ENCODE measurements around the gene GIMAP8. TPM values are rescaled to one million over a fixed set of nuclear protein-coding genes. Genes with fewer than 3 reads are reported as not detected.

Gene GIMAP8
- total RNA-seq, 2 experiments from 2014 or later, result 9.1 to 9.7 TPM

Other genes with a start within 250 kb of the GIMAP8 start
- gene LRRC61, start 127.3 kb upstream of the GIMAP8 start, total RNA-seq, result 10 to 100 TPM; 10.3 to 13.3 TPM
- gene ACTR3C, start 127.1 kb upstream of the GIMAP8 start, total RNA-seq, result 1 to 10 TPM; 3.1 to 3.4 TPM
- gene RARRES2, start 109.0 kb upstream of the GIMAP8 start, total RNA-seq, result not detected
- gene REPIN1, start 81.8 kb upstream of the GIMAP8 start, total RNA-seq, result 10 to 100 TPM; 45.7 to 49.3 TPM
- gene ZNF775, start 71.3 kb upstream of the GIMAP8 start, total RNA-seq, result 1 to 10 TPM; 4.5 to 5.2 TPM
- 10 to 100 TPM; 41.6 TPM for gene GIMAP7, start 64.2 kb downstream of the GIMAP8 start, total RNA-seq
- 100 to 1,000 TPM; 180 to 193 TPM for gene GIMAP4, start 116.8 kb downstream of the GIMAP8 start, total RNA-seq
- 10 to 100 TPM; 19.2 to 20.7 TPM for gene GIMAP6, start 181.8 kb downstream of the GIMAP8 start, total RNA-seq
- 10 to 100 TPM; 45.0 to 49.5 TPM for gene GIMAP2, start 235.1 kb downstream of the GIMAP8 start, total RNA-seq

Data from activated naive CD4-positive, alpha-beta T cell treated with anti-CD3 and anti-CD28 coated beads for 36 hours (primary cell).